HepG2 (cell line): ENCODE data around the gene PSME3IP1. TPM values are rescaled to one million over a fixed set of nuclear protein-coding genes. Genes with fewer than 3 reads are reported as not detected.

Source experiments
- ARID5B ChIP-seq: IDR thresholded peaks from 2 replicates; pipeline ENCODE4 v1.4.0; 2020; ENCODE audit warnings: mild to moderate bottlenecking, missing genetic modification reagents
- HHEX ChIP-seq: IDR thresholded peaks from 2 replicates; pipeline ENCODE4 v1.6.1; 2016; ENCODE audit warnings: control low read depth
- HNF4G ChIP-seq, 2 experiments: sonication (generic) in 1 of 2; formaldehyde crosslinking in 1 of 2; IDR thresholded peaks; 2 replicates each; pipeline versions ENCODE4 v1.4.0 to v1.6.1; 2011 to 2020; ENCODE audit warnings: borderline replicate concordance in 2 of 2, low read depth in 2 of 2, mild to moderate bottlenecking in 2 of 2, low read length in 1 of 2, missing genetic modification reagents in 1 of 2, moderate library complexity in 1 of 2
- ISL2 ChIP-seq: sonication (generic); formaldehyde crosslinking; IDR thresholded peaks from 2 replicates; pipeline ENCODE4 v1.5.0; 2020; ENCODE audit warnings: missing genetic modification reagents
- MAFK ChIP-seq, 2 experiments: IDR thresholded peaks in 1 of 2; conservative IDR thresholded peaks in 1 of 2; 2 replicates each; pipeline ENCODE4 v1.6.1; 2011; ENCODE audit warnings: improper control_type of control experiment in 2 of 2, low read length in 2 of 2
- MIXL1 ChIP-seq: IDR thresholded peaks from 2 replicates; pipeline ENCODE4 v1.6.1; 2016
- SIN3A ChIP-seq: IDR thresholded peaks from 2 replicates; pipeline ENCODE4 v1.6.1; 2011; ENCODE audit warnings: low read depth, mild to moderate bottlenecking, control low read depth, low read length, borderline replicate concordance
- SIX1 ChIP-seq: sonication (generic); formaldehyde crosslinking; IDR thresholded peaks from 2 replicates; pipeline ENCODE4 v1.4.0; 2020; ENCODE audit warnings: missing genetic modification reagents, borderline replicate concordance
- TAF15 ChIP-seq: fragments of 200-400 bp; formaldehyde crosslinking; IDR thresholded peaks from one replicate; pipeline ENCODE4 v1.6.1; 2018; ENCODE audit warnings: mild to moderate bottlenecking, low read depth, low read length; ENCODE audit not compliant: poor library complexity, severe bottlenecking
- YEATS2 ChIP-seq: sonication (generic); formaldehyde crosslinking; IDR thresholded peaks from 2 replicates; pipeline ENCODE4 v1.4.0; 2020; ENCODE audit warnings: missing genetic modification reagents, borderline replicate concordance
- ZNF253 ChIP-seq: sonication (generic); formaldehyde crosslinking; IDR thresholded peaks from 2 replicates; pipeline ENCODE4 v1.8.0; 2022; ENCODE audit warnings: mild to moderate bottlenecking, missing genetic modification reagents, borderline replicate concordance
- ZNF432 ChIP-seq: sonication (generic); formaldehyde crosslinking; IDR thresholded peaks from 2 replicates; pipeline ENCODE4 v1.5.0; 2020; ENCODE audit warnings: missing genetic modification reagents, mild to moderate bottlenecking, borderline replicate concordance
- ZNF441 ChIP-seq: sonication (generic); formaldehyde crosslinking; IDR thresholded peaks from 2 replicates; pipeline ENCODE4 v1.7.0; 2021; ENCODE audit warnings: missing genetic modification reagents, borderline replicate concordance
- ZNF687 ChIP-seq: sonication (generic); formaldehyde crosslinking; IDR thresholded peaks from 2 replicates; pipeline ENCODE4 v1.5.1; 2020; ENCODE audit warnings: mild to moderate bottlenecking, missing genetic modification reagents, moderate library complexity
- ZNF713 ChIP-seq: sonication (generic); formaldehyde crosslinking; IDR thresholded peaks from 2 replicates; pipeline ENCODE4 v1.4.0; 2020; ENCODE audit warnings: mild to moderate bottlenecking, missing genetic modification reagents
- ZNF766 ChIP-seq: sonication (generic); formaldehyde crosslinking; IDR thresholded peaks from 2 replicates; pipeline ENCODE4 v1.5.0; 2020; ENCODE audit warnings: missing genetic modification reagents, borderline replicate concordance
- ZNF790 ChIP-seq: sonication (generic); formaldehyde crosslinking; IDR thresholded peaks from 2 replicates; pipeline ENCODE4 v1.8.0; 2022; ENCODE audit warnings: missing genetic modification reagents, mild to moderate bottlenecking, borderline replicate concordance
- polyA plus RNA-seq, 8 experiments: library from polyadenylated mRNA; depleted of rRNA in 3 of 8; stranded (reverse) in 7 of 8; unstranded in 1 of 8; fragments of >200 nt; fragmentation: Illumina TruSeq in 4 of 8; extraction: Trizol in 4 of 8; gene quantifications; 2 replicates each; pipeline versions ENCODE4 v1.2.1 to v1.2.3, GENCODE V29; 2011 to 2016; ENCODE audit warnings: low read depth in 4 of 8, missing spikeins in 1 of 8, mixed read lengths in 1 of 8; ENCODE audit not compliant: insufficient read depth in 1 of 8
- total RNA-seq, 5 experiments: library from RNA; depleted of rRNA; stranded (reverse); fragments of >200 nt; fragmentation: Illumina TruSeq; extraction: Trizol; gene quantifications; 2 replicates each; pipeline ENCODE4 v1.2.3, GENCODE V29; 2016; ENCODE audit warnings: low read depth in 1 of 5
- TF ChIP-seq, protein P1 (sequence below): sonication (generic); formaldehyde crosslinking; IDR thresholded peaks from 2 replicates; pipeline ENCODE4 v1.4.0; 2020; ENCODE audit warnings: low read depth, mild to moderate bottlenecking, missing genetic modification reagents
- TF ChIP-seq, protein P2 (sequence below): sonication (generic); formaldehyde crosslinking; IDR thresholded peaks from 2 replicates; pipeline ENCODE4 v1.4.0; 2020; ENCODE audit warnings: missing genetic modification reagents

PSME3IP1 gene
- total and polyA plus RNA-seq, 2 of the 13 experiments (the other 11 are each of a cell fraction or from before 2014, with no cell fraction given): 90.8 to 99.8 TPM

DNA sequence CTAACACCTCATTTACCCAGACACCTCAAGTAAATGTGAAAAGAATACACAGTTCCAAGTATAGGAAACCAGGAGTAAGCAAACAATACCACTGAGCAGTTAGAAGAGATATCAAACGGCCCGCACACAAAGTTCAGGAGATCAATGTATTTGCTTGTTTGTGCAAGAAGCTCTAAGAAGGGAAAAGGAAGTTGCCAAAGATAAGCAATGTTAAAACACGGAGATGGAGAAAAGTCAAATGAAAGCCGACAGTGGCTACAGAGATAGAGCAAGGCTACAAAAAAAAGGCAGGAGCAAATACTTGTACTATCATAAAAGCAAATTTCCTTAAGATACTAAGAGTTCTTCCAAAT is 29.5 kb downstream of the PSME3IP1 start (continued):
- TF ChIP-seq ZNF687 (no peak), MIXL1 (CRISPR knock-in tag) (peak; percentile 76), MAFK (conservative IDR thresholded peaks at IDR 0.05 in 1 of 2, IDR thresholded peaks at IDR 0.05 in 1 of 2; ENCODE audit: low read length in 2 of 2) (no peak), ARID5B (CRISPR knock-in tag) (peak; percentile 87), ZNF713 (no peak), SIN3A (no peak), ISL2 (peak; percentile 95), TAF15 (no peak), ZNF790 (CRISPR knock-in tag) (no peak), YEATS2 (CRISPR knock-in tag) (peak; percentile 31; the same call in 1 of the 2 replicates), ZNF766 (no peak), ZNF253 (CRISPR knock-in tag) (no peak), HNF4G (IDR thresholded peaks at IDR 0.05; ENCODE audit: borderline replicate concordance, low read depth, low read length) (peak; percentile 52; the same call in 1 of the 2 replicates), HNF4G (CRISPR knock-in tag; IDR thresholded peaks at IDR 0.05; ENCODE audit: borderline replicate concordance, low read depth) (no peak), ZNF432 (CRISPR knock-in tag) (no peak), HHEX (CRISPR knock-in tag) (peak; percentile 77), ZNF441 (CRISPR knock-in tag) (no peak), SIX1 (CRISPR knock-in tag) (peak; percentile 56; the same call in 1 of the 2 replicates)
- TF ChIP-seq, protein P1, sequence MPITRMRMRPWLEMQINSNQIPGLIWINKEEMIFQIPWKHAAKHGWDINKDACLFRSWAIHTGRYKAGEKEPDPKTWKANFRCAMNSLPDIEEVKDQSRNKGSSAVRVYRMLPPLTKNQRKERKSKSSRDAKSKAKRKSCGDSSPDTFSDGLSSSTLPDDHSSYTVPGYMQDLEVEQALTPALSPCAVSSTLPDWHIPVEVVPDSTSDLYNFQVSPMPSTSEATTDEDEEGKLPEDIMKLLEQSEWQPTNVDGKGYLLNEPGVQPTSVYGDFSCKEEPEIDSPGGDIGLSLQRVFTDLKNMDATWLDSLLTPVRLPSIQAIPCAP: no peak
- TF ChIP-seq, protein P2, sequence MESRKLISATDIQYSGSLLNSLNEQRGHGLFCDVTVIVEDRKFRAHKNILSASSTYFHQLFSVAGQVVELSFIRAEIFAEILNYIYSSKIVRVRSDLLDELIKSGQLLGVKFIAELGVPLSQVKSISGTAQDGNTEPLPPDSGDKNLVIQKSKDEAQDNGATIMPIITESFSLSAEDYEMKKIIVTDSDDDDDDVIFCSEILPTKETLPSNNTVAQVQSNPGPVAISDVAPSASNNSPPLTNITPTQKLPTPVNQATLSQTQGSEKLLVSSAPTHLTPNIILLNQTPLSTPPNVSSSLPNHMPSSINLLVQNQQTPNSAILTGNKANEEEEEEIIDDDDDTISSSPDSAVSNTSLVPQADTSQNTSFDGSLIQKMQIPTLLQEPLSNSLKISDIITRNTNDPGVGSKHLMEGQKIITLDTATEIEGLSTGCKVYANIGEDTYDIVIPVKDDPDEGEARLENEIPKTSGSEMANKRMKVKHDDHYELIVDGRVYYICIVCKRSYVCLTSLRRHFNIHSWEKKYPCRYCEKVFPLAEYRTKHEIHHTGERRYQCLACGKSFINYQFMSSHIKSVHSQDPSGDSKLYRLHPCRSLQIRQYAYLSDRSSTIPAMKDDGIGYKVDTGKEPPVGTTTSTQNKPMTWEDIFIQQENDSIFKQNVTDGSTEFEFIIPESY (CRISPR knock-in tag): no peak
